OCI-LY7 (cell line): ENCODE results near the gene NDUFC2. TPM values are rescaled to one million over a fixed set of nuclear protein-coding genes. Genes with fewer than 3 reads are reported as not detected.

Experiments
- BruUV-seq: library from RNA; stranded (reverse); fragments of 400-500 nt; replicated peaks from 2 replicates; lab custom pipeline; 2021; lab: Mats Ljungman, UMichigan
- CTCF ChIA-PET: fragments of 300-600 bp; sonication (Branson Sonifier 250); formaldehyde crosslinking; loops from one replicate; lab custom pipeline; 2022; ENCODE audit warnings: antibody characterized with exemption; ENCODE audit not compliant: unreplicated experiment; lab: Charles Lee
- POLR2A ChIA-PET: fragments of 300-600 bp; sonication (Branson Sonifier 250); formaldehyde crosslinking; loops from one replicate; lab custom pipeline; 2022; ENCODE audit warnings: antibody characterized with exemption; lab: Charles Lee
- DNase-seq: peaks from one replicate; pipeline ENCODE4 v3.0.0-alpha.2; 2015; ENCODE audit warnings: low spot score
- H2AFZ ChIP-seq: fragments of 200-600 bp; sonication (generic), shearing (Covaris generic); 2 replicates; pipeline ENCODE4 v1.6.1; 2014; ENCODE audit warnings: mild to moderate bottlenecking, antibody characterized with exemption, low read length, moderate library complexity
- H3K27ac ChIP-seq: fragments of 200-600 bp; sonication (generic); 2 replicates; pipeline ENCODE4 v1.5.1; 2014; ENCODE audit warnings: mixed run types, low read depth, mild to moderate bottlenecking, moderate library complexity, low read length, inconsistent platforms; ENCODE audit not compliant: poor library complexity, severe bottlenecking
- H3K36me3 ChIP-seq: fragments of 200-600 bp; sonication (generic); 2 replicates; pipeline ENCODE4 v1.6.1; 2014; ENCODE audit warnings: mild to moderate bottlenecking, antibody characterized with exemption, low read length, moderate library complexity, mixed read lengths; ENCODE audit not compliant: insufficient read depth
- H3K4me1 ChIP-seq: fragments of 200-600 bp; sonication (generic); 2 replicates; pipeline ENCODE4 v1.5.1; 2014; ENCODE audit warnings: mild to moderate bottlenecking, low read length; ENCODE audit not compliant: insufficient read depth, poor library complexity, severe bottlenecking
- H3K4me2 ChIP-seq: fragments of 200-600 bp; sonication (generic); 2 replicates; pipeline ENCODE4 v1.6.1; 2014; ENCODE audit warnings: mild to moderate bottlenecking, low read length
- H3K4me3 ChIP-seq: fragments of 200-600 bp; sonication (generic); 2 replicates; pipeline ENCODE4 v1.5.1; 2014; ENCODE audit warnings: mild to moderate bottlenecking, low read depth, low read length; ENCODE audit not compliant: poor library complexity, severe bottlenecking
- H3K79me2 ChIP-seq: fragments of 200-600 bp; sonication (generic); 2 replicates; pipeline ENCODE4 v1.6.1; 2016; ENCODE audit warnings: low read depth, mild to moderate bottlenecking, low read length, moderate library complexity, mixed read lengths; ENCODE audit not compliant: insufficient read depth
- H3K9me2 ChIP-seq: fragments of 200-600 bp; sonication (generic); 2 replicates; pipeline ENCODE4 v1.6.1; 2016; ENCODE audit warnings: mild to moderate bottlenecking, low read length, mixed read lengths; ENCODE audit not compliant: insufficient read depth
- H3K9me3 ChIP-seq: fragments of 200-600 bp; sonication (generic); 2 replicates; pipeline ENCODE4 v1.6.1; 2014; ENCODE audit warnings: mild to moderate bottlenecking, mixed run types, low read length, mixed read lengths
- H4K20me1 ChIP-seq: fragments of 200-600 bp; sonication (generic); 2 replicates; pipeline ENCODE4 v1.6.1; 2014; ENCODE audit warnings: mild to moderate bottlenecking, antibody characterized with exemption, low read length, moderate library complexity, mixed read lengths; ENCODE audit not compliant: insufficient read depth
- CTCF ChIP-seq: fragments of 200-600 bp; sonication (generic); conservative IDR thresholded peaks from 2 replicates; pipeline ENCODE4 v1.5.1; 2014; ENCODE audit warnings: mild to moderate bottlenecking, antibody characterized with exemption, low read length, moderate library complexity, mixed read lengths
- EZH2phosphoT487 ChIP-seq: fragments of 200-600 bp; sonication (generic); IDR thresholded peaks from 2 replicates; pipeline ENCODE4 v1.6.1; 2018; ENCODE audit warnings: low read depth, borderline replicate concordance, mild to moderate bottlenecking, mixed run types, antibody characterized with exemption, low read length, moderate library complexity, mixed read lengths
- intact Hi-C: fragments of 100-400 bp; cut with micrococcal nuclease; formaldehyde crosslinking; loops from one replicate; pipeline ENCODE4 v1.10.0; 2022; ENCODE audit not compliant: unreplicated experiment
- total RNA-seq, 2 experiments: library from RNA; depleted of rRNA in 1 of 2; stranded (reverse); fragments of >200 nt in 1 of 2; shearing (Covaris generic) in 1 of 2; gene quantifications; 2 replicates each; pipeline ENCODE4 v1.2.3, GENCODE V29; 2014 to 2022

Gene NDUFC2
- total RNA-seq, 2 experiments from 2014 or later: 53.3 to 95.7 TPM

DNA sequence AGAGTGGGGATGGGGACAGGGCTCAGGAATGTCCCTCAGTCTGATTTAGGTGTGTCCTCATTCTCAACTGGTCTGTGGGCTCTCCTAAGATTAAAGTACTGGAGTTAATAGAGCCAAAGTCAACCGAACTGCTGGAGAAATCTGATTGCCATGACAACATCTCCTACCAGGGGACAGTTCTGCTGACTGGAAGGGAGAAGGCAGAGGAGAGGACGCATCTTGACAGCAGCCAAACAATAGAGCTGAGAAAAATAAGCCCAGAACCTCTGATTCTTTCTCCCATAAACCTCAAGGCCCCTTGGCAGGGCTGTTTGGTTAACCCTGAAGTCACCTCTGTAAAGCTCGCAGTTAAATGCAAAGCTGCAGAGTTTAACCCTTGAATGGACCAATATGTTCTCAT lies 59.4 kb downstream of the NDUFC2 start:
- intact Hi-C loops: no loop called here
- Histone ChIP-seq H3K9me3 (no peaks in the 10 kb centered on the region), H3K4me3 (no peak overlapping the region), H2AFZ (no peak overlapping the region), H3K9me2 (no peaks in the 10 kb centered on the region), H4K20me1 (no peaks in the 10 kb centered on the region), H3K36me3 (no peaks in the 10 kb centered on the region), H3K79me2 (no peaks in the 10 kb centered on the region), H3K4me2 (no peak overlapping the region), H3K4me1 (no peaks in the 10 kb centered on the region), H3K27ac (no peak overlapping the region)
- no peak for DNase-seq
- POLR2A ChIA-PET: interaction anchor here (0.6 to 1.2 kb wide), 2 partner anchors 11 to 19 kb away, joined by 4 to 6 read pairs; no protein-coding TSS in a partner anchor
- no TSS peak for BruUV-seq
- CTCF ChIA-PET: interaction anchor here (0.6 kb wide), 1 partner anchor 46 kb away, joined by 3 read pairs; no protein-coding TSS in a partner anchor
- TF ChIP-seq CTCF (no peak), EZH2phosphoT487 (no peak)

GRCh38 chr11:78019808-78020207 lies 59.9 kb downstream of the NDUFC2 start:
- CTCF ChIA-PET: no interaction called here
- no peaks in the 10 kb centered on the region for H3K4me1 ChIP-seq
- TF ChIP-seq EZH2phosphoT487 (no peak), CTCF (no peak)
- H2AFZ ChIP-seq: no peak overlapping the region
- POLR2A ChIA-PET: no interaction called here
- H3K9me3 ChIP-seq: no peaks in the 10 kb centered on the region
- H4K20me1 ChIP-seq: no peaks in the 10 kb centered on the region
- no peak for DNase-seq
- BruUV-seq: no TSS peak
- H3K27ac ChIP-seq: no peak overlapping the region
- no peaks in the 10 kb centered on the region for H3K79me2 ChIP-seq
- no peak overlapping the region for H3K4me3 ChIP-seq
- intact Hi-C loops: no loop called here
- no peaks in the 10 kb centered on the region for H3K36me3 ChIP-seq
- no peaks in the 10 kb centered on the region for H3K9me2 ChIP-seq
- H3K4me2 ChIP-seq: no peak overlapping the region

Other genes with a start within 250 kb of the NDUFC2 start
- 50.6 and 57.1 TPM in 2 replicates for gene INTS4, start 85.2 kb downstream of the NDUFC2 start, total RNA-seq (2014; rRNA removed; shearing (Covaris generic))
- 56.4 and 57.0 TPM in 2 replicates for gene INTS4, start 85.2 kb downstream of the NDUFC2 start, total RNA-seq (2022)
- not detected in 2 replicates for gene KCTD14, start 56.6 kb downstream of the NDUFC2 start, total RNA-seq (2014; rRNA removed; shearing (Covaris generic))
- gene KCTD14, start 56.6 kb downstream of the NDUFC2 start, total RNA-seq (2022): not detected in 2 replicates
- not detected in 2 replicates for gene THRSP, start 16.0 kb downstream of the NDUFC2 start, total RNA-seq (2014; rRNA removed; shearing (Covaris generic))
- not detected in 2 replicates for gene THRSP, start 16.0 kb downstream of the NDUFC2 start, total RNA-seq (2022)
- gene ALG8, start 59.8 kb upstream of the NDUFC2 start, total RNA-seq (2014; rRNA removed; shearing (Covaris generic)): 42.5 and 43.7 TPM in 2 replicates
- gene ALG8, start 59.8 kb upstream of the NDUFC2 start, total RNA-seq (2022): 61.9 and 66.1 TPM in 2 replicates
- gene KCTD21, start 108.8 kb upstream of the NDUFC2 start, total RNA-seq (2014; rRNA removed; shearing (Covaris generic)): 1.5 and 2.8 TPM in 2 replicates
- gene KCTD21, start 108.8 kb upstream of the NDUFC2 start, total RNA-seq (2022): 2.5 and 2.7 TPM in 2 replicates
- 3.2 and 3.4 TPM in 2 replicates for gene USP35, start 109.1 kb upstream of the NDUFC2 start, total RNA-seq (2014; rRNA removed; shearing (Covaris generic))
- gene USP35, start 109.1 kb upstream of the NDUFC2 start, total RNA-seq (2022): 4.8 and 4.9 TPM in 2 replicates